Measurements from ENCODE around the gene HOPX. TPM values are rescaled to one million over a fixed set of nuclear protein-coding genes. Genes with fewer than 3 reads are reported as not detected.

Gene HOPX
- total RNA-seq, 4 donors from 2014 or later: 0.94 to 5.8 (median 2.1) TPM

GRCh38 chr4:56622176-56622575 lies 58.9 kb downstream of the HOPX start:
- TF ChIP-seq CTCF (IDR thresholded peaks at IDR 0.05; ENCODE audit: low read depth): no peak

- no peak for TF ChIP-seq CTCF (IDR thresholded peaks at IDR 0.05; ENCODE audit: low read depth)
Measured at GRCh38 chr4:56619816-56620215, 61.3 kb downstream of the HOPX start.

- no peak for TF ChIP-seq CTCF (IDR thresholded peaks at IDR 0.05; ENCODE audit: low read depth)
Measured at GRCh38 chr4:56619160-56619559, 61.9 kb downstream of the HOPX start.

- no peak for TF ChIP-seq CTCF (IDR thresholded peaks at IDR 0.05; ENCODE audit: low read depth)
Measured at GRCh38 chr4:56618734-56619133, 62.4 kb downstream of the HOPX start.

GRCh38 chr4:56613101-56613862 lies 67.8 kb downstream of the HOPX start:
- TF ChIP-seq CTCF (IDR thresholded peaks at IDR 0.05; ENCODE audit: low read depth): no peak

- TF ChIP-seq CTCF (IDR thresholded peaks at IDR 0.05; ENCODE audit: low read depth): no peak
Measured at GRCh38 chr4:56612282-56612681, 68.8 kb downstream of the HOPX start.

- no peak for TF ChIP-seq CTCF (IDR thresholded peaks at IDR 0.05; ENCODE audit: low read depth)
Measured at GRCh38 chr4:56611501-56611900, 69.6 kb downstream of the HOPX start.
